H1 (cell line): ENCODE data around the gene CHST11.
A peak's percentile ranks its signal among the peaks of the same experiment; 100 is the strongest.

Experiments used
- ATF2 ChIP-seq: IDR thresholded peaks from 2 replicates; pipeline ENCODE4 v1.6.1; 2012; ENCODE audit warnings: low read length, inconsistent platforms
- ATF3 ChIP-seq: IDR thresholded peaks from 2 replicates; pipeline ENCODE4 v1.6.1; 2011; ENCODE audit warnings: low read depth, mild to moderate bottlenecking, low read length; ENCODE audit not compliant: insufficient read depth
- CTCF ChIP-seq, 3 experiments: IDR thresholded peaks; 1 replicate in 2 of 3; 2 replicates in 1 of 3; pipeline versions ENCODE4 v1.5.1 to v1.6.1; 2011; ENCODE audit warnings: low read length in 3 of 3, mild to moderate bottlenecking in 3 of 3, inconsistent platforms in 2 of 3, low read depth in 1 of 3, moderate library complexity in 1 of 3; ENCODE audit not compliant: insufficient read depth in 1 of 3; ENCODE audit errors: control extremely low read depth in 1 of 3
- E2F6 ChIP-seq: IDR thresholded peaks from 2 replicates; pipeline ENCODE4 v1.6.1; 2012; ENCODE audit warnings: inconsistent platforms
- HDAC6 ChIP-seq: IDR thresholded peaks from one replicate; pipeline ENCODE4 v1.7.1; 2012; ENCODE audit warnings: low read depth, mild to moderate bottlenecking, inconsistent platforms, low read length, moderate library complexity
- KDM1A ChIP-seq: fragments of 200-600, 300-600 bp; sonication (generic); IDR thresholded peaks from 2 replicates; pipeline ENCODE4 v1.7.1; 2016; ENCODE audit warnings: mild to moderate bottlenecking, low read length, borderline replicate concordance
- MAX ChIP-seq: IDR thresholded peaks from 2 replicates; pipeline ENCODE4 v1.6.1; 2012; ENCODE audit warnings: inconsistent platforms
- POLR2A ChIP-seq, 2 experiments: IDR thresholded peaks; 1 replicate in 1 of 2; 2 replicates in 1 of 2; pipeline ENCODE4 v1.6.1; 2011; ENCODE audit warnings: low read depth in 2 of 2, low read length in 2 of 2, mild to moderate bottlenecking in 2 of 2; ENCODE audit errors: control extremely low read depth in 1 of 2
- TAF1 ChIP-seq: IDR thresholded peaks from 2 replicates; pipeline ENCODE4 v1.6.1; 2011; ENCODE audit warnings: mild to moderate bottlenecking, low read depth, low read length
- TCF12 ChIP-seq: IDR thresholded peaks from 2 replicates; pipeline ENCODE4 v1.6.1; 2011; ENCODE audit warnings: low read depth, mild to moderate bottlenecking, low read length
- ZNF274 ChIP-seq: IDR thresholded peaks from 2 replicates; pipeline ENCODE4 v1.7.0; 2012; ENCODE audit warnings: low read length, borderline replicate concordance; ENCODE audit errors: extremely low read depth

- no peak for TF ChIP-seq KDM1A
- TF ChIP-seq E2F6 = no peak
- no peak for TF ChIP-seq ZNF274
- no peak for TF ChIP-seq ATF2
- TF ChIP-seq TAF1 = peak; percentile 84
- TF ChIP-seq CTCF (IDR thresholded peaks at IDR 0.05; ENCODE audit: control extremely low read depth in 1 of 3, insufficient read depth in 1 of 3, low read depth in 1 of 3, low read length in 3 of 3) = peak in 2 of 3 experiments; percentile 22 to 40; a peak in 2 of 4 replicates
- peak; percentile 26 to 82 for TF ChIP-seq POLR2A (IDR thresholded peaks at IDR 0.05; ENCODE audit: control extremely low read depth in 1 of 2, low read depth in 2 of 2, low read length in 2 of 2)
- no peak for TF ChIP-seq TCF12
- TF ChIP-seq ATF3 = no peak
- TF ChIP-seq HDAC6 = no peak
- peak; percentile 7; the same call in 1 of the 2 replicates for TF ChIP-seq MAX
These were observed 400 bp downstream of the CHST11 start for GRCh38 chr12:104456950-104457745.
